GM21528 (cell line): Measurements from ENCODE around the gene PGAP2.
A peak's percentile ranks its signal among the peaks of the same experiment; 100 is the strongest.
"Not testable (repeated sequence)": the region's sequence is repeated elsewhere in the genome, so short reads cannot be mapped to it uniquely, and the experiment has no call there.

Source experiments
- ATAC-seq: cut with Tn5 transposase; IDR thresholded peaks from one replicate; pipeline ENCODE4 v1.9.1; 2021; ENCODE audit warnings: mild to moderate bottlenecking, moderate library complexity; ENCODE audit not compliant: unreplicated experiment, low FRiP score

PGAP2 gene

GRCh38 chr11:3854977-3855807, 46.8 kb downstream of the PGAP2 start, which contains the start of gene STIM1:
STIM1 (plus strand) TSS chr11:3855664; CDS start chr11:3856271, 607 bp downstream.
- peak; percentile 62 for ATAC-seq

GRCh38 chr11:3855808-3856491, 47.6 kb downstream of the PGAP2 start:
- ATAC-seq = peak; percentile 18

- no peak for ATAC-seq
These were observed 48.6 kb downstream of the PGAP2 start for GRCh38 chr11:3856856-3857553.

GRCh38 chr11:3857628-3858027, 49.3 kb downstream of the PGAP2 start:
- ATAC-seq = no peak

GRCh38 chr11:3859373-3859881, 51.1 kb downstream of the PGAP2 start:
- peak; percentile 33 for ATAC-seq

- ATAC-seq = no peak
These were observed 52.0 kb downstream of the PGAP2 start for GRCh38 chr11:3860375-3860774.

- not testable (repeated sequence) for ATAC-seq
These were observed 52.6 kb downstream of the PGAP2 start for GRCh38 chr11:3860898-3861393.

GRCh38 chr11:3861683-3862082, 53.3 kb downstream of the PGAP2 start:
- ATAC-seq = no peak

- ATAC-seq = no peak
These were observed 57.2 kb downstream of the PGAP2 start for GRCh38 chr11:3865388-3866193.

- ATAC-seq = no peak
These were observed 57.8 kb downstream of the PGAP2 start for GRCh38 chr11:3866206-3866605.

- ATAC-seq = no peak
These were observed 58.5 kb downstream of the PGAP2 start for GRCh38 chr11:3866836-3867208.

- ATAC-seq = peak; percentile 68
These were observed 59.1 kb downstream of the PGAP2 start for GRCh38 chr11:3867209-3868091.

GRCh38 chr11:3873712-3874349, 65.5 kb downstream of the PGAP2 start:
- no peak for ATAC-seq
